GM18517 (cell line): Measurements from ENCODE around the gene TIAM2.

Experiments
- ATAC-seq: cut with Tn5 transposase; IDR thresholded peaks from one replicate; pipeline ENCODE4 v1.9.1; 2021; ENCODE audit warnings: mild to moderate bottlenecking, moderate library complexity; ENCODE audit not compliant: unreplicated experiment

Gene TIAM2

GRCh38 chr6:155055729-155056128 lies 60.6 kb downstream of the TIAM2 start:
- ATAC-seq, result no peak

GRCh38 chr6:155056756-155057155 lies 61.6 kb downstream of the TIAM2 start:
- no peak for ATAC-seq

- ATAC-seq, result no peak
Observed at GRCh38 chr6:155061381-155061780, 66.3 kb downstream of the TIAM2 start.

- no peak for ATAC-seq
Observed at GRCh38 chr6:155062866-155063341, 67.8 kb downstream of the TIAM2 start.

- no peak for ATAC-seq
Observed at GRCh38 chr6:155064303-155064702, 69.2 kb downstream of the TIAM2 start.

GRCh38 chr6:155066361-155066760 lies 71.2 kb downstream of the TIAM2 start:
- no peak for ATAC-seq

- ATAC-seq, result no peak
Observed at GRCh38 chr6:155066921-155067680, 72.0 kb downstream of the TIAM2 start.

- no peak for ATAC-seq
Observed at GRCh38 chr6:155067956-155068615, 73.0 kb downstream of the TIAM2 start.

- no peak for ATAC-seq
Observed at GRCh38 chr6:155069543-155069942, 74.4 kb downstream of the TIAM2 start.

GRCh38 chr6:155075930-155076695 lies 81.0 kb downstream of the TIAM2 start:
- no peak for ATAC-seq

- ATAC-seq, result no peak
Observed at GRCh38 chr6:155077331-155077730, 82.2 kb downstream of the TIAM2 start.

- ATAC-seq, result no peak
Observed at GRCh38 chr6:155077784-155078183, 82.7 kb downstream of the TIAM2 start.

GRCh38 chr6:155078331-155078745 lies 83.2 kb downstream of the TIAM2 start:
- no peak for ATAC-seq

- no peak for ATAC-seq
Observed at GRCh38 chr6:155079985-155080452, 84.9 kb downstream of the TIAM2 start.

- ATAC-seq, result no peak
Observed at GRCh38 chr6:155080881-155081845, 86.0 kb downstream of the TIAM2 start.

- no peak for ATAC-seq
Observed at GRCh38 chr6:155084431-155085123, 89.5 kb downstream of the TIAM2 start.

- ATAC-seq, result no peak
Observed at GRCh38 chr6:155085582-155086257, 90.6 kb downstream of the TIAM2 start.

GRCh38 chr6:155088856-155089255 lies 93.7 kb downstream of the TIAM2 start:
- ATAC-seq, result no peak

GRCh38 chr6:155089746-155090145 lies 94.6 kb downstream of the TIAM2 start:
- no peak for ATAC-seq
